H4 (cell line): ENCODE measurements around the gene KMT2D. TPM values are rescaled to one million over a fixed set of nuclear protein-coding genes. Genes with fewer than 3 reads are reported as not detected.

Source experiments
- DNase-seq: peaks from one replicate; pipeline ENCODE4 v3.0.0-alpha.2; 2015; ENCODE audit warnings: low spot score
- total RNA-seq: library from RNA; depleted of rRNA; stranded (reverse); fragments of >200 nt; shearing (Covaris generic); gene quantifications from 2 replicates; pipeline ENCODE4 v1.2.3, GENCODE V29; 2014; rRNA removed

Gene KMT2D, protein sequence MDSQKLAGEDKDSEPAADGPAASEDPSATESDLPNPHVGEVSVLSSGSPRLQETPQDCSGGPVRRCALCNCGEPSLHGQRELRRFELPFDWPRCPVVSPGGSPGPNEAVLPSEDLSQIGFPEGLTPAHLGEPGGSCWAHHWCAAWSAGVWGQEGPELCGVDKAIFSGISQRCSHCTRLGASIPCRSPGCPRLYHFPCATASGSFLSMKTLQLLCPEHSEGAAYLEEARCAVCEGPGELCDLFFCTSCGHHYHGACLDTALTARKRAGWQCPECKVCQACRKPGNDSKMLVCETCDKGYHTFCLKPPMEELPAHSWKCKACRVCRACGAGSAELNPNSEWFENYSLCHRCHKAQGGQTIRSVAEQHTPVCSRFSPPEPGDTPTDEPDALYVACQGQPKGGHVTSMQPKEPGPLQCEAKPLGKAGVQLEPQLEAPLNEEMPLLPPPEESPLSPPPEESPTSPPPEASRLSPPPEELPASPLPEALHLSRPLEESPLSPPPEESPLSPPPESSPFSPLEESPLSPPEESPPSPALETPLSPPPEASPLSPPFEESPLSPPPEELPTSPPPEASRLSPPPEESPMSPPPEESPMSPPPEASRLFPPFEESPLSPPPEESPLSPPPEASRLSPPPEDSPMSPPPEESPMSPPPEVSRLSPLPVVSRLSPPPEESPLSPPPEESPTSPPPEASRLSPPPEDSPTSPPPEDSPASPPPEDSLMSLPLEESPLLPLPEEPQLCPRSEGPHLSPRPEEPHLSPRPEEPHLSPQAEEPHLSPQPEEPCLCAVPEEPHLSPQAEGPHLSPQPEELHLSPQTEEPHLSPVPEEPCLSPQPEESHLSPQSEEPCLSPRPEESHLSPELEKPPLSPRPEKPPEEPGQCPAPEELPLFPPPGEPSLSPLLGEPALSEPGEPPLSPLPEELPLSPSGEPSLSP (N-terminal part only)
- total RNA-seq, result 6.9 and 9.4 TPM in 2 replicates

DNA sequence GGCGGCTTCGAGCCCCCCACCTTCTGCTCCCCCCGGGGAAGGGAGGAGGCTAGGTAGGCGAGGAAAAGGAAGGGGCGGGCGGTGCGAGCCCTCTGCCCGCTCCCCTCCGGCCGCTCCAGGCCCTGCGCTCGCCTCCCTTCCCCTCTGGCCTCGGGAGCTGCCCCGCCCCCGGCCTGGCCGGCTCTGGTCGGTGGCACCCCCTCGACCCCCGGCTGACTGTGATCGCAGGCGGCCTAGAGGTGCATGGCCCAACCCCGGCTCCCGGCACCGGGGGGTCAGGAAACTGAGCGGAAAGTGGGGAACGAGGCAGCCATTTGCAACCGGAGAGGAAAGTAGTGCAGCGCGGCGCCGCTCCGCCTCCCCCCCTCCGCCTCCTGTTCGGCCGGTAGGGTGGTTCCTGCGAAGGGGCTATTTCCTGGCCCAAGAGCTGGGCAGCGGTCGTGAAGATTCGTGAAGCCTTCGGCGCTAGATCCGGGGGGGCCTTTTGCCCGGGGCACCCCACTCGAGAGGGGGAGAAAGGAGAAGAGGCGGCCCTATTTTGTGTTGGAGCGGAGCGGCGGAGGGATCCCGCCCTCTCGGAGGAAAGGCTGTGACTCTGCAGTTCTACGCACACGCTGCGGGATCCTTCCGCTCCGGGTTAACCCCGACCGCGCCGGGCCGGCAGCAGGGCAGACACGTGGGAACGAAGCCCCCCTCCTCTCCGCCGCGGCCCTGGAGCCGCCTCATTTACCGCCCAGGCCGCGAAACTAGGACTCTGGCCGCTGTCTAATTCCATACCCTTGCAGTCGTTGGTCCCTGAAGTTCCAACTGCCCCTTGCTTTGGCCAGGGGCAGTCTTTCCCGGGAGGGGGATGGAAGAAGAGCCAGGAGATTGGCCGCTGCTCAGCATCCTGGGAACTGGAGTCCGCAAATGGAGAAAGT, at the start of gene KMT2D:
Gene KMT2D (minus strand): TSS at position 558 of the 920 bp plus-strand sequence. CDS start 5,470 bp downstream, outside the sequence.
- DNase-seq, result peak; percentile 89

DNA sequence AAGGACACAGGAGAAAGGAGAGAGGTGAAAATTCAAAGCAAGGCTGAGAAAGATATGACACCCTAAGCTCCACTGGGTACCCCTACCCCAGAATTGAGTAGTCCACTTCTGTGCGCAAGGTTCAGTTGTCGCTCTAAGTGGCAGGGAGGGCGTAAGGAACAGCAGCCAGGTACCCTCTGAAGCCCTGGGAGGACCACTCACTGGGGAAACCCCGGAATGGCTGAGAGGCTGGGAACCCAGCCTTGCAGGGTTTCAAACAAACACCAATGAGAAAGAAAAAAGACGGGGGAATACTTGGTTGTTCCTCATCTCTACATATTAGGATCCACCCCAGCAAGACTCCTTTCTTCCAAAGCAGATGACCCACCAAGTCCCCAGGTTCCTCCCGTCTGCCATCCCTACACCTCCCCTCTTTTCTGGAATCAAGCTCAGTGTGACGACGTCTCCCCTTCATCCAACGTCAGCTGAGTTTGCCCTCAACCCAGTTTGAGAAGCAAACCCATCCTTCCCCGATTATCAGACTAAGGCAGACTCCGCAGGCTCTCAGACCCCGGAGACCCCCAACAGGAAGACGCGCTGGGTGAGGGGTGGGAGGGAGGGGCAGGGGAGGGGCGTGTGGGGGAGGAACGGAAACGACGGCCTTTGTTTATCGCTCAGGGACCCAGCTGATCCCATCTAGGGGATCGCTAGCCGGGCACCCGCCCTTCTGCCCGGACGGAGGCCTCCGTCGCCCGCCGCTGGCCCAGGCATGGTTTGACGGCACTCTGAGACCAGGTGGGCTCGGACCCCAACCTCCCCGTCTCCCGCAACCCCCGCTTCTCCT, 49.3 kb upstream of the KMT2D start:
- no peak for DNase-seq

DNA sequence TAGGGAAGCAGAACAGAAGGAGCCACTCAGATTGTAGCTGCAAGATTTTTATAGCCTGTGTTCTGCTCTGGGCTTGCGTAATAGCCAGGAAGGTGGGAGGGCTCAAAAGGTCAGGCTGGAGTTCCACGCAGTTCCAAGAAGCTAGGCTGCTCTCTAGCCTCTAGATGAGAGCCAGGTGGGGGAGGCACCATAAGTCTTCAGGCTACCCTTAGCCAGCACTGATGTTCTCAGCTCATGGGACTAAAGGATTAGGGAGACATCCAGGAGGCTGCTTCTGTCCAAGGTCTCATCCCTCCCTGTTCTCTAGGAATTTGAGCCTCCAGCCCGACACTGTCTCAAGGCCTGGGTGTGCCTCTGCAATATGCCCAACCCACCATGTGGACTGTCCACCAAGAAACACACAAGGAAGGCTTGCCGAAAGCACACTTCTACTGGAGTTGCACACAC, 48.4 kb upstream of the KMT2D start:
- no peak for DNase-seq

DNA sequence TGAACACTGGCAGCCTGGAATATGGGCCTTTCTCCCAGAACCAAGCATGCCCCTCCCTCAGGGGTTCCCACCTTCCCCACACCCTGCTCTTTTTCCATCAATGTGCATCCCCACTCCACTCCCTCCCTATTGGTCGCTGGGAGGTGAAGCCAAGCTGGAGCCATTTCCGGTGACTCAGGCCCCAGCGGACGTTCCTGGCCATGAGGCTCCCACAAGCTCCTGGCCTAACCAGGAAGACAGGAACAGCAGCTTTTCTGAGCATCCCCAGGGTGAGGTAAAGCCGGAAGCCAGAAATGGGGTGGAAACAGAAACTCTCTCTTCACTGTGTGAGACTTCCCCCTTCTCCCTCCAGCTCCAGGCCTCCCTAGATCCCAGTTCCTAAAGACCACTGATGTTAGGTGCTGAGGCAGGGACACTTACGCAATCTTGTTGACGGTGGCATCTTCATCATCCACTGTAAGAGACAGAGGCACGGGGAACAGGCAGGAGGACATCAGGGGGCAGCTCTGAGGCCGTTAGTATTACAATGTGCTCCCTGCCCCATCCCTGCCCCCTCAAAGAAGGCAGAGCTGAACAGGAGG, 45.0 kb upstream of the KMT2D start:
- DNase-seq, result no peak

DNA sequence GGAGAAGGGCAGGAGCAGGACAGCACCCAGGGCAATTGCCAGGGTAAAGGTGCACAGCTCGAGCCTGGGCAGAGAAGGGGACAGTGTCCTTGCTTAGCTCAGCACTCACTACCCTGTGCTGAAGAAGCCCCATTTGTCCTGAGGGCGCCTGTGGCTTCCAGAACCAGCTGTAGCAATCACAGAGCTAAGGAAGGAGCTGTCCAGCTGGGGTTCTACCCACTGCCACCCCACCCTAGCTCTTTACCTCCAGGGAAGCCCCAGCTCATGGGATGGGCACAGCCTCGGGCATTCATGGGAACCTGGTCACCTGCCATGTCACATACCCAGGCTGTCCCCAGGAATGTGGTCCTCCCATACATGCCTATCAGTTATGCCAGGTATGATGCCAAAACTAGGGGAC, 44.2 kb upstream of the KMT2D start:
- no peak for DNase-seq

DNA sequence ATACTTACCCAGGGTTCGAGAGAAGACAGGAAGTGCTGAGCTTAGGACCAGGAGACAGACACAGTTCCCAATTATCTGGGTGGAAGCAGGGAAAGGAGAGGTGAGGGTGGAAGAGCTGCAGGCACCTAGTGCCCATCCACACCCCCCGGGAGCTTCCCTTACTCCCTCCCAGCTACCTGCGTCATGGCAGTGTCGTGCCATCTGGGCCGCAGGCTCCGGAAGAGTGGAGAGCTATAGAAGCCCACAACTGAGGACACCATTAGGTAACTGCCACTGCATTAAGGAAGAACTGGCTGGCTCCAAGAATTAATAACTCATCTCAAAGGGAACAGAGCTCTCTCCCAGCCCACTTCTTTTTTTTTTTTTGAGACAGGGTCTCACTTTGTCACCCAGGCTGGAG, 39.8 kb upstream of the KMT2D start:
- no peak for DNase-seq

DNA sequence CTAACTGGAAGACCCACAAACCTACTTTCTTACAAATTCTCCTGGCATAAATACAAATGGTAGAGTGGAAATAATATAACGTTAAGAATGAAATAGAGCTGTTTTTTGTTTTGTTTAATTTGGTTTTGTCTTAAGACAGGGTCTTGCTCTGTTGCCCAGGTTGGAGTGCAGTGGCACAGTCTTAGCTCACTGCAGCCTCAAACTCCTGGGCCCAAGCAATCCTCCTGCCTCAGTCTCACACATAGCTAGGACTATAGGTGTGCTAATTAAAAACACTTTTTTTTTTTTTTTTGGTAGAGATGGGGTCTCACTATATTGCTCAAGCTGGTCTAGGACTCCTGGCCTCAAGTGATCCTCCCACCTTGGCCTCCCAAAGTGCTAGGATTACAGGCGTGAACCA, 38.1 kb upstream of the KMT2D start:
- DNase-seq, result no peak

DNA sequence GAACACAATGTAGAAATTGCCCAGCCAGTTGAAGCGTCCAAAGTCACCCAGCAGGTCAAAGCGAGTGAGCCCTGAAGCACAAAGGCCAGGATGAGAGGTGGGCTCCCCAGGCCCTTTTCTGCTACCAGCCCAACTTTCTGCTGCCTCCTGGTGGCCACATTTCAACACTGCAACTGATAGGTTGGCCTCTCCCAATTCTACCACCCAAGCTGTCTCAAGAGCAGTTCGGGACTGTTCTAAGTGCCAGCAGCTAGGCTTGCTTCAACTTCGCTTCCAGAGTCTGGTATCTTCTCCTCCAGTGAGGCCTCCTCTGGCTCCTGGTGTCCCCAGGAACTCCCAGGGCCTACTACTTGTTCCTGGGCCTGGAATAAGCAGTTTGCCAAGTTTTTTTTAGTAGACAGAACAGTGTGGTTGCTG, 37.4 kb upstream of the KMT2D start:
- DNase-seq, result no peak

DNA sequence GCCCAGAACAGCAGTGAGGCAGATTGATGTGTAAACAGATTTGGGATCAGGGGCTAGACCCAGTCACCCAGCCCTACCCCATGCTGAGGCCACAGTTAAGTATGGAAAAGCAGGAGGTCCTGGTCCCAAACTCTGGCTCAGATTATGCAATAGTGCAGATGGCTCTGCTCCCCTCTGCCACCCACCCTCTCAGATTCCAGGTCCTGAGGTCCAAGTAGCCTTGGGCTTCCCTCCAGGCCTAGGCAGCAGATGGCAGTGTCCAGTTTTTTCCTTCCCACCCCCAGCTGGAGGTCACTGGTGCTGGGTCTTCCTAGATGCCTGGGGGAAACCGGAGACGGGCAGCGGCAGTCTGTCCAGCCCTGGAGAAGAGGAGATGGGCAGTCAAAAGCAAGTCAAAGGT, 36.8 kb upstream of the KMT2D start:
- no peak for DNase-seq

DNA sequence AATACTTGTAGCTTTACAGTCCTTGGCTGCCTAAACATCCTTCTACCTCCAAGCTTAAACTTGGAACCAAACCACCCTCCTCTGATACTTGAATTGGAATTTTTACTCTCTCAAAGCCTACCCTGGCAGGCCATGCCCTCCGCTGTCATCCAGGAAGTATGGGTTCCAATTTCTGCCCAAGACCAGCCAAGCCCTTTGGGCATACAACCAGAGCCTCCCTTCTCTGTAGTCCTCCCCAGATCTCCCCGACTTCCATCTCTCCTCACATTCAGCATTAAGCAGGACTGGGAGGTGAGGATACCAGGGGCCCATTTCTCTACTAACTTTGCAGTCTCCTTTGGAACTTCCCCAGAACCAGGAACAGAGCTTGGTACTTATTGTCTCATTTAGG, 34.4 kb upstream of the KMT2D start:
- DNase-seq, result no peak

DNA sequence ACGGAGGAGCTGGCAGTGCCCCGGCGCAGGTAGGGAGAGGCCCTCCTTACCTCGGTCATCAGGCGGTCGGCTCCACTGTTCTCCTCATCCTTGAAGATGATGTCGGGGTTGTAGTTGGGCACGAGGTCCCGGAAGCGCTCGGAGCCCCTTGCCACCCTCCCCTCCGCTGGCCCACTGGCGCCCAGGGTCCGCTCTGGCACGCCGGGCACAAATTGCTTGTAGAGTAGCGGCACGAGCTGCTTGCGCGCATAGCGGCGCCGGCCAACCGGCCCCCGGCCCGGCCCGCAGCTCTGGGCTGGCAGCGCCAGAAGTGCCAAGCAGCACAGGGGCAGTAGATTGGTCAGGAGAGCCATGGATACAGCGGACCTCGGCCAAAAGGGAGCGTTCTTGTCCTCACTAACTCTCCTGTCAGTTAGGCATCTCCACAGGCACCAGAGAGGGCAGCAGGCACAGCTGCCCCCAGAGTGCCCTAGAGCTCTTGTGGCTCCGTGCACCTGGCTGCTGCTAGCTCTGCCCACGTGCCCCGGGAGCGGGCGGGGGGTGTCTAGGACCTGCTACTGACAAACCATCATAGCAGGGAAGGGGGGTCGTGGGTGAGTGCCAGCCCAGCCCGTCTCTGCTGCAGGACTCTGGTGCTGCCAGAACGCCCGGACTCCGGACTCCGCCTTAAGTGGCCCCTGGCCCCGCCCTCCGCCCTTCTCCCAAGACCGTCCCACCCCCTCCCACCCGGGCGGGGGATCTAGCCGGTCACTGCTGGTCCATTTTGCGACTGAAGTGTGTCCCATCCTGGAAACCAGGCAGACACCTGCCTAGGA, 33.8 kb upstream of the KMT2D start, which contains the start of gene DHH:
Gene DHH (minus strand): TSS at position 642 of the 815 bp plus-strand sequence. CDS start 289 bp downstream, at position 353.
- DNase-seq, result no peak

DNA sequence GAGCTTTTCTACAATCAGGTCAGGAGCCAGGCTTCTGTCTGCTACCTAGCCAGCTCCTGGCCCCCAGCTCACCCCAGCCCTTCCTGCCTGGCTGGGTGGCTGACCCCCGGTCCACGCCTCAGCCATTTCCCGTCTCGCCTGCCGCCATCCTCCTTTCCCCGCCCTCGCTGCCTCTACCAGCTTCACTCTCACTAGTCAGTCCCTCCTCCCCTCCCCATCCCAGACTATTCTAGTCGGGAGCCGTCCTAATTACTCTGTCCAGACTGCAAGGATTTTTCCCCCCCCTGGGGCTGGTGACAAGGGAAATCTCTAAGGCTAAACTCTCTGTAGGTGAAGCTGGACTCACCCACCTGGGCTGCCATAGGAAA, 33.2 kb upstream of the KMT2D start:
- no peak for DNase-seq

DNA sequence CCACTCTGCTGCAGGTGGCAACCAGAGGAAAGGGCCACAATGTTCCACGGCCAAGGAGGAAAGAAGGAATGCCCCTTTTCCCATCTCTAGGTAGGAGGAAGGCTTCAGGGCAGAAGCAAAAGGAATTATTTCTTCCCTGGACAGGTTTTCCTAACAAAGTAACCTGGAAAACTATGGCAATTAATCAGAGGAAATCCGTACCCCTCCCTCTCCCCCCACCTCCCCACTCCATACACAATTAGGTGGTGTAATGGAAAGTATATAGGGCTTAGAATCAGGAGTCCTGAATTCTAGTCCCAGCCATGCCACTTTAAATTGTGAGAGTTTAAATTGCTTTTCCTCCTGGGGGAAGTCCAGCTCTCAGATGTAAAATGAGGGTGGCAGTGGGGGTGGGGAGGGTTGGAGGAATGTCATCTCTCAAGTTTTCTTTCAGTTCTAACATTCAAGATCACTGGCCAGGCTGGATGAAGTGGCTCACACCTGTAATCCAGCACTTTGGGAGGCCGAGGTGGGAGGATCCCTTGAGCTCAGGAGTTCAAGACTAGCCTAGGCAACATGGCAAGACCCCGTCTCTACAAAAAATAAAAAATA, 32.3 kb upstream of the KMT2D start:
- DNase-seq, result no peak

DNA sequence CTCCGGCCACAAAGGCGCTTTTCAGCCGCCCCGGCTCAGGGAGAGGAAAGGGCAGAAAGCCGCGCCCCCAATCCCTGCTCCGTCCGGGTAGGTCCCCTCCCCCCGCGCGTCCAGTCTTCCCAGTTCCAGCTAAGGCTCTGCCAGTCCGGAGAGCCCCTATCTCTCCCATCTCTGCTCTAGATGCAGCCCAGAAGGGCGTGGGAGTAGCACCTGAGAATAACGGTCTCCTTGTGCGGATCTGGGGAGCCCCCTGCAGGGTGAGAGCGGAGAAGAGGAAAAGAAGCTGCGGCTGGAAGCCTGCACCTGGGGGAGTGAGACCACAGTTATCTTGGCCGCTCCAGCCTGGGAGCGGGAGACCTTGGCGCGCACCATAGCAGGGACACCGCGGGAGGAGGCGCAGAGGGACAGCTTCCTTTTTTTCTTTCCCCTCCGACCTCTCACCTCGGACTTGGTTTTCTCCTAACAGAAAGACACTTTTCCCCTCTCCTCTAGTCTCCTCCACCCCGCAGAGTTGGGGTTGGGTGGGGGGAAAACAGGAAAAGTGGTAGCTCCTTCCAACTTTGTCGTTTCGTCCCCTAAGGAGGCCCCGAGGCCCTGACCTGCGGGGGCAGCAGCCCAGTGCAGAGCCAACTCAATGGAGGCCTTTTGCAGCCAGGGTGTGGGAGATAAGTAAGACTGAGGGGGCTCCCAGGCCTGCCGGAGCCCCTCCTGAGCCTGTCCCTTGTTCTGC, 31.7 kb upstream of the KMT2D start:
- DNase-seq, result no peak

DNA sequence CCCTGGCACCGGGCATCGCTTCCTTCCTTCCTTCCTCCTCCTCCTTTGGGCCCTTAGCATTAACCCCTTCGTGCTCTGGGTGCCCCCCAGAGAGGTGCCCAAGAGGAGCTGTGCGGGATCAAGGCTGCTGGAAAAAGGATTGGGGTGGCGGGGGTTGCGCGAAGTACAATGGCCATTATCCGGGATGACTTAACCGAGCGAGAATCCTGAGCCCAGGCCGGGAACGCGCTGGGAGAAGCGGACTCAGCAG, 31.2 kb upstream of the KMT2D start:
- DNase-seq, result no peak

DNA sequence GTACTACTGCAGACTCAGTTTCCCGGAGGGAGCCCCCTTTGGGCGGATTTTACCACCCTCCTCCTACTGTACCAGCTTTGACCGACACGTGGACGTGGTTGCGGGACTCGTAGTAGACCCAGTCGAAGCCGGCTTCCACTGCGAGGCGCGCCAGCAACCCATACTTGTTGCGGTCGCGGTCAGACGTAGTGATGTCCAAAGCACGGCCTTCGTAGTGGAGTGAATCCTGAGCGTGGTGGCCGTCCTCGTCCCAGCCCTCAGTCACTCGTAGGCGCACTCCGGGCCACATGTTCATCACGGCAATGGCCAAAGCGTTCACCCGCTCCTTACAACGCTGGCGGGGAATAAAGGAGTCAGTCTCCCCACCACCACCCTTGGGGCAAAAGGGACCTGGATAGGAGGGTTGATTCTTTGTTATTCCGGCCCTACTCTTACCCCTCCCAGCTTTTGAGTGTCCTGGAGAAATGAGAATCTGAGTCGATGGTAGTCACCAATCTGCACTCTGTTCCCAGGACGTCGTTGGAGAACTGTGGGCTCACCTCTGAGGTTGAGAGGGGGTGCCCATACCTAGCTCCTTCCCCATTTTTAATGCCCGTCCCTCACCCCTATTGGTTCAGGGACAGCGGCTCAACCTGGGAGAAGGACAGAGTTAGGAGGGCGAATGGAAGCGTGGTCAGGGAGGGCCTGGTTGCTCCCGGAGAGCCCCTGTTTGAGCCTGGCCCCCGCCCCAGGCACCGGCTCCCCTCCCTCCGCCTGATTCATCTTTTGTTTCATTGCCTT, 30.7 kb upstream of the KMT2D start:
- DNase-seq, result no peak

DNA sequence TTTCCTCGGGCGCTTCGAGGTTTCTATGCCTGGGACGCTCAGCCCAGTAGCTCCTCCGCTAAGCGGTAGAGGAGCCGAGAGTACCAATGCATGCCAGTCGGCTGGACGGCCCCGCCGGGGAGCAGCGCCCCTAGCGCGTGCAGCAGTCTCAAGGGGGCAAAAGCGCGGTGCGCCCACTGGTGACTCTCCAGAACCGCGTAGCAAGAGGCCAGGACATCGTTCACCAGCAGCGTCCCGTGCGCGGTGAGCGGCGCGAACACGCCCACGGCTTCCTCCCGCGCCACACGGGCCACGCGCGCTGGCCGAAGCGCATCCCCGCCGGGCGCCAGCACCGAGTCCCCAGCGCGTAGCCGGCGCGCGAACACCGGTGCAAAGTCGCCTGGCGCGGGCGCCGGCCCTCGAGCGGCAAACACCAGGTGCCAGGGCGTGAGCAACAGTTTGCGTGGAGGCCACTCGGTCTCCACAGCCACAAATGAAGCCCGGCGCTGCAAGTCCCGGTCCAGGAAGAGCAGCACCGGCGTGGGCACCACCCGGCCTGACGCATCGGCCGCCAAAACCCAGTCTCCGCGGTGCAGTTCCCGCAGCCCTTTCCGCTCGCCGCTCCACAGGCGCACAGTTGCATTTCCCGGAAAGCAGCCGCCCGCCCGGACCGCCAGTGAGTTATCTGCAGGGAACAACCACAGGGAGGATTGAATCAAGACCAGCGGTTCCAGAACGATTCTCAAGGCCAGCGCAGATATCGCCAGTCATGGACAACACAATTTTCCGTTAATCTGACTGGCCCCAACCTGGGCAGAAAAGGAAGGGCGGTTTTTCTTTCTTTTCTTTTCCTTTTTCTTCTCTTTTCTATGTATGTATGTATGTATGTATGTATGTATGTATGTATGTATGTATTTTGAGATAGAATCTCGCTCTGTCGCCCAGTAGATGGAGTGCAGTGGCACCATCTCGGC, 29.5 kb upstream of the KMT2D start:
- no peak for DNase-seq
